G401.6 (cell line): ENCODE data around the gene MRTO4.
"Not testable (repeated sequence)": the region's sequence is repeated elsewhere in the genome, so short reads cannot be mapped to it uniquely, and the experiment has no call there.

Experiments used
- FAIRE-seq: peaks from 2 replicates; lab custom pipeline; 2012; peaks lifted over from hg19 to GRCh38; lab: Jason Lieb, UNC

MRTO4 gene

GRCh38 chr1:19229229-19229628 is 22.4 kb upstream of the MRTO4 start:
- no peak for FAIRE-seq

GRCh38 chr1:19229828-19230325 is 21.7 kb upstream of the MRTO4 start:
- no peak for FAIRE-seq

- not testable (repeated sequence) for FAIRE-seq
Observed at GRCh38 chr1:19231736-19232523, 19.7 kb upstream of the MRTO4 start.

GRCh38 chr1:19232524-19232846 is 19.1 kb upstream of the MRTO4 start:
- FAIRE-seq = no peak

- no peak for FAIRE-seq
Observed at GRCh38 chr1:19234224-19234623, 17.4 kb upstream of the MRTO4 start.

- FAIRE-seq = no peak
Observed at GRCh38 chr1:19239876-19240275, 11.7 kb upstream of the MRTO4 start.

GRCh38 chr1:19240673-19241538 is 10.7 kb upstream of the MRTO4 start:
- FAIRE-seq = peak; percentile 74

GRCh38 chr1:19250629-19251304 is 838 bp upstream of the MRTO4 start:
- FAIRE-seq = no peak

- no peak for FAIRE-seq
Observed at GRCh38 chr1:19254416-19254815, 2.8 kb downstream of the MRTO4 start.

- FAIRE-seq = no peak
Observed at GRCh38 chr1:19255288-19255687, 3.7 kb downstream of the MRTO4 start.

- FAIRE-seq = not testable (repeated sequence)
Observed at GRCh38 chr1:19256301-19256700, 4.7 kb downstream of the MRTO4 start.

GRCh38 chr1:19257178-19257914 is 5.7 kb downstream of the MRTO4 start:
- FAIRE-seq = no peak

GRCh38 chr1:19258353-19258752 is 6.7 kb downstream of the MRTO4 start:
- FAIRE-seq = no peak

GRCh38 chr1:19260211-19261138 is 8.9 kb downstream of the MRTO4 start:
- no peak for FAIRE-seq

- FAIRE-seq = no peak
Observed at GRCh38 chr1:19262047-19262446, 10.4 kb downstream of the MRTO4 start.

GRCh38 chr1:19262744-19263143 is 11.1 kb downstream of the MRTO4 start:
- FAIRE-seq = no peak

GRCh38 chr1:19268445-19268844 is 16.8 kb downstream of the MRTO4 start:
- no peak for FAIRE-seq

GRCh38 chr1:19269427-19270342 is 18.1 kb downstream of the MRTO4 start:
- not testable (repeated sequence) for FAIRE-seq

GRCh38 chr1:19270343-19270730 is 18.7 kb downstream of the MRTO4 start:
- not testable (repeated sequence) for FAIRE-seq

- FAIRE-seq = no peak
Observed at GRCh38 chr1:19272064-19272463, 20.5 kb downstream of the MRTO4 start.
